ENCODE data around the gene SARM1. TPM values are rescaled to one million over a fixed set of nuclear protein-coding genes. Genes with fewer than 3 reads are reported as not detected.

The SARM1 gene
- 1 to 10 TPM; 1.3 to 2.0 TPM for total RNA-seq
- polyA plus RNA-seq (2013, experiment 1 of 2) = 11.5 TPM
- polyA plus RNA-seq (2013, experiment 2 of 2) = 11.0 TPM
- long read RNA-seq, experiment 1, full-length matches to known transcripts = 1 of 1 reads
- long read RNA-seq, experiment 1, partial matches to known transcripts = 0 of 1 reads
- long read RNA-seq, experiment 1, other reads (novel, unspliced or antisense) = 0 of 1 reads
- long read RNA-seq, experiment 2, partial matches to known transcripts = 0 of 2 reads
- long read RNA-seq, experiment 2, other reads (novel, unspliced or antisense) = 2 of 2 reads
- long read RNA-seq, experiment 3, partial matches to known transcripts = 0 of 2 reads
- long read RNA-seq, experiment 3, other reads (novel, unspliced or antisense) = 2 of 2 reads
- long read RNA-seq, experiment 4 = 0 reads

- 0 to 1% methylated on average over 24 to 78 of the region's 80 CpGs for WGBS, 2 experiments (ENCODE audit: insufficient coverage in 1 of 2, insufficient read length in 1 of 2)
- H3K36me3 ChIP-seq (ENCODE audit: control insufficient read depth, insufficient read depth, low read length) = no peaks in the 10 kb centered on the region
Measured at GRCh38 chr17:28371245-28372202, at the start of gene SARM1. Gene SARM1 (plus strand): TSS chr17:28371694. CDS start chr17:28372033, 339 bp downstream.

GRCh38 chr17:28324267-28324745, 47.2 kb upstream of the SARM1 start:
- H3K9ac ChIP-seq (ENCODE audit: extremely low read depth, low read length, poor library complexity, severe bottlenecking) = no peak overlapping the region
- peaks cover 45% of the 10 kb centered on the region for H3K4me1 Mint-ChIP-seq
- H3K4me3 ChIP-seq (ENCODE audit: low read length) = peak overlapping the region; percentile 57
- peak overlapping the region; percentile 30 for H3K27ac Mint-ChIP-seq
- H3K36me3 Mint-ChIP-seq (ENCODE audit: low read depth) = peaks cover 52% of the 10 kb centered on the region
- TF ChIP-seq CTCF (conservative IDR thresholded peaks at IDR 0.05) = no peak
- H3K9me3 Mint-ChIP-seq = no peaks in the 10 kb centered on the region
- DNase-seq = peak; percentile 24
- peaks cover 16% of the 10 kb centered on the region for H3K4me1 ChIP-seq (ENCODE audit: control insufficient read depth, insufficient read depth, low read length)
- peaks cover 41% of the 10 kb centered on the region for H3K36me3 ChIP-seq (ENCODE audit: control insufficient read depth, insufficient read depth, low read length)
- H3K27ac ChIP-seq (ENCODE audit: low read depth, low read length) = no peak overlapping the region
- H3K9me3 ChIP-seq (ENCODE audit: control insufficient read depth, low read length) = no peaks in the 10 kb centered on the region
- H3K4me3 Mint-ChIP-seq = no peak overlapping the region
- 87 to 90% methylated on average over 2 to 5 of the region's 5 CpGs for WGBS, 2 experiments (ENCODE audit: insufficient coverage in 1 of 2, insufficient read length in 1 of 2)
- H3K27me3 Mint-ChIP-seq (ENCODE audit: insufficient read depth) = no peaks in the 10 kb centered on the region
- H3K27me3 ChIP-seq (ENCODE audit: control insufficient read depth, insufficient read depth, low read length, poor library complexity, severe bottlenecking) = no peaks in the 10 kb centered on the region

More at GRCh38 chr17:28371245-28372202, at the start of gene SARM1:
- Mint-ChIP-seq H3K27me3 (ENCODE audit: insufficient read depth) (peaks cover 49% of the 10 kb centered on the region), H3K27ac (peak within 1 kb of the TSS; percentile 98), H3K36me3 (ENCODE audit: low read depth) (peaks cover 2% of the 10 kb centered on the region), H3K4me3 (peak within 1 kb of the TSS; percentile 51), H3K9me3 (no peaks in the 10 kb centered on the region), H3K4me1 (peaks cover 17% of the 10 kb centered on the region)
- peak within 1 kb of the TSS; percentile 65 for H3K4me3 ChIP-seq (ENCODE audit: low read length)
- DNase-seq = peak; percentile 100
- H3K27me3 ChIP-seq (ENCODE audit: control insufficient read depth, insufficient read depth, low read length, poor library complexity, severe bottlenecking) = peaks cover 50% of the 10 kb centered on the region
- H3K9me3 ChIP-seq (ENCODE audit: control insufficient read depth, low read length) = no peaks in the 10 kb centered on the region
- no peak for TF ChIP-seq CTCF (conservative IDR thresholded peaks at IDR 0.05)
- no peak within 1 kb of the TSS for H3K9ac ChIP-seq (ENCODE audit: extremely low read depth, low read length, poor library complexity, severe bottlenecking)
- H3K27ac ChIP-seq (ENCODE audit: low read depth, low read length) = peak within 1 kb of the TSS; percentile 87
- peaks cover 12% of the 10 kb centered on the region for H3K4me1 ChIP-seq (ENCODE audit: control insufficient read depth, insufficient read depth, low read length)

GRCh38 chr17:28324781-28325180, 46.7 kb upstream of the SARM1 start:
- H3K36me3 ChIP-seq (ENCODE audit: control insufficient read depth, insufficient read depth, low read length) = peaks cover 44% of the 10 kb centered on the region
- no peak for TF ChIP-seq CTCF (conservative IDR thresholded peaks at IDR 0.05)
- H3K4me1 ChIP-seq (ENCODE audit: control insufficient read depth, insufficient read depth, low read length) = peaks cover 16% of the 10 kb centered on the region
- peak overlapping the region; percentile 46 for H3K27ac Mint-ChIP-seq
- no peak overlapping the region for H3K27ac ChIP-seq (ENCODE audit: low read depth, low read length)
- H3K4me3 ChIP-seq (ENCODE audit: low read length) = peak overlapping the region; percentile 57
- H3K27me3 ChIP-seq (ENCODE audit: control insufficient read depth, insufficient read depth, low read length, poor library complexity, severe bottlenecking) = no peaks in the 10 kb centered on the region
- H3K9me3 Mint-ChIP-seq = no peaks in the 10 kb centered on the region
- WGBS, 2 experiments (ENCODE audit: insufficient coverage in 1 of 2, insufficient read length in 1 of 2) = 94 to 100% methylated on average over 1 of the region's 3 CpGs
- H3K27me3 Mint-ChIP-seq (ENCODE audit: insufficient read depth) = no peaks in the 10 kb centered on the region
- H3K9me3 ChIP-seq (ENCODE audit: control insufficient read depth, low read length) = no peaks in the 10 kb centered on the region
- H3K4me1 Mint-ChIP-seq = peaks cover 45% of the 10 kb centered on the region
- H3K36me3 Mint-ChIP-seq (ENCODE audit: low read depth) = peaks cover 55% of the 10 kb centered on the region
- no peak overlapping the region for H3K9ac ChIP-seq (ENCODE audit: extremely low read depth, low read length, poor library complexity, severe bottlenecking)
- DNase-seq = no peak
- no peak overlapping the region for H3K4me3 Mint-ChIP-seq
